SK-N-SH treated with all-trans-retinoic acid at 6 μM for 48 hours (cell line): Measurements from ENCODE around the gene RNPEPL1.

Source experiments
- ESRRG ChIP-seq: fragments of 250-450 bp; sonication (Bioruptor Pico); IDR thresholded peaks from 2 replicates; pipeline ENCODE4 v1.6.1; 2021; ENCODE audit warnings: mild to moderate bottlenecking
- OSR1 ChIP-seq: fragments of 250-450 bp; sonication (Bioruptor Pico); IDR thresholded peaks from 2 replicates; pipeline ENCODE4 v1.8.0; 2022; ENCODE audit warnings: moderate library complexity, mild to moderate bottlenecking, inconsistent platforms
- PATZ1 ChIP-seq: fragments of 250-450 bp; sonication (Bioruptor Pico); IDR thresholded peaks from 2 replicates; pipeline ENCODE4 v1.8.0; 2020; ENCODE audit warnings: mild to moderate bottlenecking, moderate library complexity, borderline replicate concordance
- POU6F1 ChIP-seq: fragments of 250-450 bp; sonication (Bioruptor Pico); IDR thresholded peaks from 2 replicates; pipeline ENCODE4 v1.8.0; 2021; ENCODE audit warnings: low read depth, mild to moderate bottlenecking, moderate library complexity, borderline replicate concordance
- ZC3H10 ChIP-seq: fragments of 250-450 bp; sonication (Bioruptor Pico); IDR thresholded peaks from 2 replicates; pipeline ENCODE4 v1.5.1; 2021; ENCODE audit warnings: mild to moderate bottlenecking, moderate library complexity
- ZNF70 ChIP-seq: fragments of 450-650 bp; formaldehyde crosslinking; IDR thresholded peaks from 2 replicates; pipeline ENCODE4 v1.5.0; 2020; ENCODE audit warnings: mild to moderate bottlenecking, moderate library complexity
- ZNF8 ChIP-seq: fragments of 450-650 bp; formaldehyde crosslinking; IDR thresholded peaks from 2 replicates; pipeline ENCODE4 v1.5.0; 2020; ENCODE audit warnings: mild to moderate bottlenecking, moderate library complexity
- TF ChIP-seq, protein P1 (sequence below): fragments of 250-450 bp; sonication (Bioruptor Pico); IDR thresholded peaks from 2 replicates; pipeline ENCODE4 v1.5.1; 2021; ENCODE audit warnings: mild to moderate bottlenecking, moderate library complexity

DNA sequence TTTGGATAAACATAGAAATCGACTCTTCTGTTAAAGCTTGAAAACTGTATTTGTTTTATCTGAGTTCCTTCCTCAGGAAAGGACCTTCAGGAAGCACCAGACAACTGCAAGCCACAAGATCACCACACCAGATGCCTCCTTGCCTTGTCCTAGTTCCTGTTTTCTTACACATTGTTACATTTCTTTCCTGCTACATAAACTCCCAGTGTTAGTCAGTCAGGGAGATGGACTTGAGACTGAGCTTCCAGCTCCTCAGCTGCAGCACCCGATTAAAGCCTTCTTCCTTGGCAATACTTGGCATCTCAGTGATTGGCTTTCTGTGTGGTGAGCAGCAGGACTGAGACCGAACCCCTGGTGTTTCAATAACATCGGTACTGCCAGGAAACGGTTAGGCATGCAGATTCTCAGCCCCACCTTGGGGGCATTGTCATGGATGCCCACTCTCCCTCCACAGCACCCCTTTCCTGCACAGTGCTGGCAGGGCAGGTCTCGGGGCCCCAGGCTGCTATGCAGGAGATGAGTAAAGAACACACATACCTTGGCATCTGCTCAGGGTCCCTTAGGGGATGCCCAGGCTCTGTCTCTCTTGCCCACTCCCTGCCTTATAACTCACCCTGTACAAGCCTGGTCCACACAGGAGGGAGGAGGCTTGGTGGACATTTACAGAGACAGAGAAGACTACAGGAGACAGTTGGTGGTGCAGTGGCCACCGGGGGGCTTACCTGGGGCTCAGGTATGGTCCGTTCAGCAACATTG, 43.1 kb upstream of the RNPEPL1 start:
- TF ChIP-seq ZNF70 (CRISPR knock-in tag) = no peak
- no peak for TF ChIP-seq OSR1 (CRISPR knock-in tag)
- TF ChIP-seq, protein P1, sequence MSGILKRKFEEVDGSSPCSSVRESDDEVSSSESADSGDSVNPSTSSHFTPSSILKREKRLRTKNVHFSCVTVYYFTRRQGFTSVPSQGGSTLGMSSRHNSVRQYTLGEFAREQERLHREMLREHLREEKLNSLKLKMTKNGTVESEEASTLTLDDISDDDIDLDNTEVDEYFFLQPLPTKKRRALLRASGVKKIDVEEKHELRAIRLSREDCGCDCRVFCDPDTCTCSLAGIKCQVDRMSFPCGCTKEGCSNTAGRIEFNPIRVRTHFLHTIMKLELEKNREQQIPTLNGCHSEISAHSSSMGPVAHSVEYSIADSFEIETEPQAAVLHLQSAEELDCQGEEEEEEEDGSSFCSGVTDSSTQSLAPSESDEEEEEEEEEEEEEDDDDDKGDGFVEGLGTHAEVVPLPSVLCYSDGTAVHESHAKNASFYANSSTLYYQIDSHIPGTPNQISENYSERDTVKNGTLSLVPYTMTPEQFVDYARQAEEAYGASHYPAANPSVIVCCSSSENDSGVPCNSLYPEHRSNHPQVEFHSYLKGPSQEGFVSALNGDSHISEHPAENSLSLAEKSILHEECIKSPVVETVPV (CRISPR knock-in tag) = no peak
- no peak for TF ChIP-seq POU6F1 (CRISPR knock-in tag)
- no peak for TF ChIP-seq PATZ1 (CRISPR knock-in tag)
- no peak for TF ChIP-seq ZNF8 (CRISPR knock-in tag)
- TF ChIP-seq ZC3H10 (CRISPR knock-in tag) = no peak
- no peak for TF ChIP-seq ESRRG
